H9 (cell line): Measurements from ENCODE around the gene ONECUT3. TPM values are rescaled to one million over a fixed set of nuclear protein-coding genes. Genes with fewer than 3 reads are reported as not detected.

Source experiments
- DNase-seq: peaks from one replicate; pipeline ENCODE4 v3.0.0-alpha.2; 2017
- H2AFZ ChIP-seq: one replicate; pipeline ENCODE4 v1.6.1; 2013; ENCODE audit warnings: mild to moderate bottlenecking, low read length, control low read depth, moderate library complexity
- H2AK5ac ChIP-seq: 2 replicates; pipeline ENCODE4 v1.6.1; 2013; ENCODE audit warnings: low read length, control low read depth, mixed read lengths; ENCODE audit not compliant: insufficient read length
- H2BK120ac ChIP-seq: one replicate; pipeline ENCODE4 v1.6.1; 2013; ENCODE audit warnings: low read depth, mild to moderate bottlenecking, low read length, control low read depth, inconsistent platforms; ENCODE audit not compliant: poor library complexity, severe bottlenecking
- H2BK12ac ChIP-seq: 2 replicates; pipeline ENCODE4 v1.6.1; 2013; ENCODE audit warnings: low read length, control low read depth, mixed read lengths, low read depth; ENCODE audit not compliant: insufficient read length
- H2BK15ac ChIP-seq: 2 replicates; pipeline ENCODE4 v1.6.1; 2013; ENCODE audit warnings: low read depth, low read length, control low read depth
- H2BK20ac ChIP-seq: one replicate; pipeline ENCODE4 v1.6.1; 2013; ENCODE audit warnings: low read depth, mild to moderate bottlenecking, low read length, control low read depth, inconsistent platforms; ENCODE audit not compliant: poor library complexity, severe bottlenecking
- H2BK5ac ChIP-seq: 2 replicates; pipeline ENCODE4 v1.6.1; 2013; ENCODE audit warnings: low read length, control low read depth, mixed read lengths; ENCODE audit not compliant: insufficient read length
- H3K14ac ChIP-seq: 2 replicates; pipeline ENCODE4 v1.6.1; 2013; ENCODE audit warnings: low read length, control low read depth; ENCODE audit not compliant: insufficient read depth
- H3K18ac ChIP-seq: 2 replicates; pipeline ENCODE4 v1.6.1; 2013; ENCODE audit warnings: low read depth, mild to moderate bottlenecking, mixed read lengths, low read length, control low read depth; ENCODE audit not compliant: insufficient read length
- H3K23ac ChIP-seq: 2 replicates; pipeline ENCODE4 v1.6.1; 2013; ENCODE audit warnings: low read length, control low read depth, mixed read lengths, low read depth; ENCODE audit not compliant: insufficient read length
- H3K23me2 ChIP-seq: 2 replicates; pipeline ENCODE4 v1.6.1; 2013; ENCODE audit warnings: low read depth, mild to moderate bottlenecking, mixed read lengths, low read length, control low read depth; ENCODE audit not compliant: insufficient read length, poor library complexity, severe bottlenecking
- H3K27ac ChIP-seq: 2 replicates; pipeline ENCODE4 v1.5.1; 2013; ENCODE audit warnings: low read length, control low read depth, mixed read lengths, low read depth; ENCODE audit not compliant: insufficient read length
- H3K27me3 ChIP-seq: 2 replicates; pipeline ENCODE4 v1.6.1; 2013; ENCODE audit warnings: low read length, control low read depth, inconsistent platforms; ENCODE audit not compliant: insufficient read depth
- H3K4ac ChIP-seq: 2 replicates; pipeline ENCODE4 v1.6.1; 2013; ENCODE audit warnings: low read depth, mild to moderate bottlenecking, control low read depth, inconsistent platforms, low read length, moderate library complexity
- H3K4me1 ChIP-seq: 2 replicates; pipeline ENCODE4 v1.6.1; 2013; ENCODE audit warnings: low read length, control low read depth, inconsistent platforms; ENCODE audit not compliant: insufficient read depth
- H3K4me2 ChIP-seq: 2 replicates; pipeline ENCODE4 v1.6.1; 2013; ENCODE audit warnings: low read length, control low read depth, mixed read lengths; ENCODE audit not compliant: insufficient read length, insufficient read depth
- H3K56ac ChIP-seq: 2 replicates; pipeline ENCODE4 v1.6.1; 2013; ENCODE audit warnings: low read depth, mild to moderate bottlenecking, mixed read lengths, low read length, control low read depth; ENCODE audit not compliant: insufficient read length
- H3K79me1 ChIP-seq: 2 replicates; pipeline ENCODE4 v1.6.1; 2013; ENCODE audit warnings: low read depth, mild to moderate bottlenecking, moderate library complexity, low read length, control low read depth, inconsistent platforms; ENCODE audit not compliant: insufficient read depth, poor library complexity, severe bottlenecking
- H3K79me2 ChIP-seq: 2 replicates; pipeline ENCODE4 v1.6.1; 2013; ENCODE audit warnings: low read length, control low read depth, inconsistent platforms; ENCODE audit not compliant: insufficient read depth
- H3K9ac ChIP-seq: 2 replicates; pipeline ENCODE4 v1.6.1; 2013; ENCODE audit warnings: low read length, control low read depth, mixed read lengths; ENCODE audit not compliant: insufficient read length; ENCODE audit errors: extremely low read depth
- H3K9me3 ChIP-seq: one replicate; pipeline ENCODE4 v1.6.1; 2013; ENCODE audit warnings: low read depth, low read length, inconsistent platforms; ENCODE audit not compliant: control insufficient read depth
- H3T11ph ChIP-seq: one replicate; pipeline ENCODE4 v1.6.1; 2013; ENCODE audit warnings: mild to moderate bottlenecking, low read length, control low read depth, inconsistent platforms
- H4K20me1 ChIP-seq: one replicate; pipeline ENCODE4 v1.6.1; 2013; ENCODE audit not compliant: control insufficient read depth, insufficient read length, insufficient read depth
- H4K5ac ChIP-seq: 2 replicates; pipeline ENCODE4 v1.6.1; 2013; ENCODE audit warnings: low read depth, mild to moderate bottlenecking, mixed read lengths, low read length, control low read depth; ENCODE audit not compliant: insufficient read length
- H4K8ac ChIP-seq: replicated peaks from 2 replicates; pipeline ENCODE4 v1.6.1; 2013; ENCODE audit warnings: low read length, control low read depth, mixed read lengths, low read depth; ENCODE audit not compliant: insufficient read length
- H4K91ac ChIP-seq: 2 replicates; pipeline ENCODE4 v1.6.1; 2013; ENCODE audit warnings: low read depth, mild to moderate bottlenecking, moderate library complexity, mixed read lengths, low read length, control low read depth; ENCODE audit not compliant: insufficient read length
- H3K27ac Mint-ChIP-seq, 3 experiments: 2 replicates in 2 of 3; 3 replicates in 1 of 3; pipeline ENCODE4 v1.8.0; 2020 to 2021; ENCODE audit warnings: mixed read lengths in 3 of 3, mild to moderate bottlenecking in 1 of 3, moderate library complexity in 1 of 3
- H3K27me3 Mint-ChIP-seq: 2 replicates; pipeline ENCODE4 v1.8.0; 2021; ENCODE audit warnings: low read depth, mild to moderate bottlenecking, moderate library complexity, mixed read lengths
- H3K36me3 Mint-ChIP-seq, 3 experiments: 2 replicates in 2 of 3; 3 replicates in 1 of 3; pipeline ENCODE4 v1.8.0; 2020 to 2021; ENCODE audit warnings: low read depth in 3 of 3, mixed read lengths in 3 of 3; ENCODE audit not compliant: insufficient read depth in 1 of 3
- H3K4me1 Mint-ChIP-seq, 2 experiments: 2 replicates each; pipeline ENCODE4 v1.8.0; 2020; ENCODE audit warnings: mixed read lengths in 2 of 2
- H3K4me3 Mint-ChIP-seq, 2 experiments: 2 replicates in 1 of 2; 3 replicates in 1 of 2; pipeline ENCODE4 v1.8.0; 2020 to 2021; ENCODE audit warnings: mild to moderate bottlenecking in 2 of 2, mixed read lengths in 2 of 2, moderate library complexity in 1 of 2
- H3K9me3 Mint-ChIP-seq, 2 experiments: 2 replicates in 1 of 2; 3 replicates in 1 of 2; pipeline ENCODE4 v1.8.0; 2020; ENCODE audit warnings: mild to moderate bottlenecking in 2 of 2, mixed read lengths in 2 of 2, moderate library complexity in 1 of 2
- CTCF ChIP-seq: fragments of 200-600 bp; sonication (generic); conservative IDR thresholded peaks from 3 replicates; pipeline ENCODE4 v1.8.0; 2021; ENCODE audit warnings: antibody characterized with exemption, mild to moderate bottlenecking
- WGBS: extraction: QIAGEN DNeasy Blood & Tissue Kit; methylation state at CpG from one replicate; pipeline ENCODE4 v1.1.7; 2013; ENCODE audit warnings: missing lambda C conversion rate, low lambda C conversion rate, mixed read lengths; ENCODE audit not compliant: insufficient read length; ENCODE audit errors: extremely low coverage; 5-methylcytosine and 5-hydroxymethylcytosine counted together
- total RNA-seq: library from RNA; stranded (reverse); gene quantifications from 2 replicates; pipeline ENCODE4 v1.2.1, GENCODE V29; 2021

ONECUT3 gene
- total RNA-seq, 1 experiment from 2014 or later, result 0.04 TPM

- peak; percentile 83 for TF ChIP-seq CTCF
- H3K23ac ChIP-seq, result no peak overlapping the region
- no peak overlapping the region for H4K8ac ChIP-seq
- no peak overlapping the region for H3K9ac ChIP-seq
- peak overlapping the region; percentile 53 for H3K4me2 ChIP-seq
- Mint-ChIP-seq H3K27ac (peak overlapping the region; percentile 80 to 98 (median 98); a peak in 6 of 7 replicates), H3K27me3 (peaks cover 9% of the 10 kb centered on the region), H3K9me3 (no peaks in the 10 kb centered on the region), H3K4me1 (peaks cover 6% of the 10 kb centered on the region in 2 experiments), H3K4me3 (peak overlapping the region; percentile 76 to 93), H3K36me3 (peaks cover 0 to 16% (median 5%) of the 10 kb centered on the region in 3 experiments; a peak in 6 of 7 replicates)
- no peaks in the 10 kb centered on the region for H3K4me1 ChIP-seq
- H4K20me1 ChIP-seq, result peaks cover 2% of the 10 kb centered on the region
- H3K9me3 ChIP-seq, result no peaks in the 10 kb centered on the region
- H2BK120ac ChIP-seq, result no peak overlapping the region
- H3K79me1 ChIP-seq, result no peaks in the 10 kb centered on the region
- no peak overlapping the region for H2AK5ac ChIP-seq
- no peak overlapping the region for H4K5ac ChIP-seq
- no peak overlapping the region for H2BK15ac ChIP-seq
- no peak overlapping the region for H3K18ac ChIP-seq
- WGBS, result no CpG with 5 or more reads among the region's 47 CpGs
- no peak overlapping the region for H3K27ac ChIP-seq
- no peak overlapping the region for H2BK5ac ChIP-seq
- H3K4ac ChIP-seq, result no peak overlapping the region
- H2AFZ ChIP-seq, result no peak overlapping the region
- DNase-seq, result peak; percentile 99
- H3T11ph ChIP-seq, result no peak overlapping the region
- H2BK20ac ChIP-seq, result no peak overlapping the region
- H3K23me2 ChIP-seq, result peaks cover 3% of the 10 kb centered on the region
- H3K56ac ChIP-seq, result no peak overlapping the region
- peak overlapping the region; percentile 77; the same call in 1 of the 2 replicates for H3K14ac ChIP-seq
- H2BK12ac ChIP-seq, result no peak overlapping the region
- no peaks in the 10 kb centered on the region for H3K27me3 ChIP-seq
- no peak overlapping the region for H4K91ac ChIP-seq
- no peaks in the 10 kb centered on the region for H3K79me2 ChIP-seq
Observed at GRCh38 chr19:1812426-1813191, 59.3 kb downstream of the ONECUT3 start.
